GM18498 (cell line): Measurements from ENCODE around the gene FAM229A.

ENCODE experiments used
- ATAC-seq: cut with Tn5 transposase; IDR thresholded peaks from one replicate; pipeline ENCODE4 v1.9.1; 2021; ENCODE audit warnings: mild to moderate bottlenecking, moderate library complexity; ENCODE audit not compliant: unreplicated experiment

The FAM229A gene

GRCh38 chr1:32350785-32351398 lies 11.4 kb downstream of the FAM229A start:
- peak; percentile 49 for ATAC-seq

DNA sequence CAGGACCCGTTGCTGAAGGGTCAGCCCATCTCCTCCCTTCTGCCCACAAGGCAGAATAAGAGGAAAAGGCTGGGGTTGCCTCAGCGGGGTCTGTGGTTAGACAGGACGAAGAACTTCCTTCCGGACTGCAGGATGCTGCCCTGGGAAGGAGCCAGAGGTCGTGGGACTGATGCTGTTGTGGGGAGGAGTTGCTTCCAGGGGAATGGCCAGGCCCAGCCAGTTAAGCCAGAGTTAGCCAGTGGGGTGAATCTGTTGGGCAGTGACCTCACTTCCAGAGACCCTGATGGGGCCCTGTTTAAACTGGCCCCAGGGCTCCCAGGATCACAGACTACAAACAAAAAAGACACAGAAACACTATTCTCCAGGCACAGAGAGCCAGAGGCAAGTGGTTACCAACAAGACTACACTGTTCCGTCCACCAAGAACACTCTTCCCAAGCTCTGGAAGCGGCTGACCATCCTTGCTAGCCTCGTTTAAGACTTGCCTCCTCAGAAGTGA lies 13.0 kb downstream of the FAM229A start:
- ATAC-seq: no peak

GRCh38 chr1:32346532-32347157 lies 15.6 kb downstream of the FAM229A start:
- no peak for ATAC-seq

DNA sequence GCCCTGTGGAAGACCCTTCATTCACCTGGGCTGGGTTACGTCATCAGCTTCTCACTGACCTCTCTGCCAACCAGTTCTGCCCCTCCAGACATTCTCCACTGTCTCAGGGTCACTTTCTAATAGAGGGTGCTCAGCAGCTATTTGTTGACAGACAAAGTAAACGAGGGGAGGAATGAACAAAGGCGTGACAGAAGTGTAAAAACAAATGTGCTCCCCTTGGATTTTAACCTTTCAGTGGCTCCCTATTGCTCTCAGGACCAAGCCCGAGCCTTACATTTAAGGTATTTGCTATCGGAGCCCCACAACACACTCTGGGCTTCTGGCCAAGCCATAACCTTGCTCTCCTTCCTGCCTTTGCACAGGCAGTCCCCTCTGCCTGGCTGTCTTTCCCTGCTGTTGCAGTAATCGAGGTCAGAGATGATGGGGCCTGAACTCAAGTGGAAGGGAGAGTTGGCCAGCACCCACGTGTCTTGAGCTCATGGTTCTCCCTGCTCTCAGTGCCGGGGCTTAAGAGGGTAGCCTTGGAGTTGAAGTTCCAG lies 16.9 kb downstream of the FAM229A start:
- ATAC-seq: no peak

DNA sequence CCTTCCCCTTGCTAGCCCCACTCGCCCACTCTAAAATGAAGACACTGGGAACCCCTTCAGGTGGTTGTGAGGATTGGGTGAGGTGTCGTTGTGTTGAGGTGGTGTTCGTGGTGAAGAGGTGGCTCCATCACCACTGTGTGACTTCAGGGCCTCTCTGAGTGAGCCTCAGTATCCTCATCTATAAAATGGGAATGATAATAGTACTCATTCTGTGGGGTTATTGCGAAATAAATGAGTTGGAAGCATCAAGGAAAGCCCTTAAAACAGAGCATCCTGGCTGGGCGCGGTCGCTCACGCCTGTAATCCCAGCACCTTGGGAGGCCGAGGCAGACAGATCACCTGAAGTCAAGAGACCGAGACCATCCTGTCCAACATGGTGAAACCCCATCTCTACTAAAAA lies 19.6 kb downstream of the FAM229A start:
- no peak for ATAC-seq

DNA sequence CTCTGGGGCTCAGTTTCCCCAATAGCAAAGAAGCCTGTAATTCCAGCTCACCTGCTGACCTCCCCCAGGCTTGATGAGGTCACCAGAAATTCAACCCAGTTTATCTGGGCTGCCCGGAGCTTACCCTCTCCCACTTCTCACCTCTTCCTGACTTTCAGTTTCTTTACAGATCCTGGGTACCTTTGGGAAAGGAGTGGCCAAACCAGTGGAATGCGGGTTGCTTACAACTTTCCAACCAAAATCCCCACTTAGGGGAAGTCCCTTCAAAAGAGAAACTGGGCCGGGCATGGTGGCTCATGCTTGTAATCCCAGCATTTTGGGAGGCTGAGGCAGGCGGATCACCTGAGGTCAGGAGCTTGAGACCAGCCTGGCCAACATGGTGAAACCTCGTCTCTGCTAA lies 20.3 kb downstream of the FAM229A start:
- no peak for ATAC-seq

DNA sequence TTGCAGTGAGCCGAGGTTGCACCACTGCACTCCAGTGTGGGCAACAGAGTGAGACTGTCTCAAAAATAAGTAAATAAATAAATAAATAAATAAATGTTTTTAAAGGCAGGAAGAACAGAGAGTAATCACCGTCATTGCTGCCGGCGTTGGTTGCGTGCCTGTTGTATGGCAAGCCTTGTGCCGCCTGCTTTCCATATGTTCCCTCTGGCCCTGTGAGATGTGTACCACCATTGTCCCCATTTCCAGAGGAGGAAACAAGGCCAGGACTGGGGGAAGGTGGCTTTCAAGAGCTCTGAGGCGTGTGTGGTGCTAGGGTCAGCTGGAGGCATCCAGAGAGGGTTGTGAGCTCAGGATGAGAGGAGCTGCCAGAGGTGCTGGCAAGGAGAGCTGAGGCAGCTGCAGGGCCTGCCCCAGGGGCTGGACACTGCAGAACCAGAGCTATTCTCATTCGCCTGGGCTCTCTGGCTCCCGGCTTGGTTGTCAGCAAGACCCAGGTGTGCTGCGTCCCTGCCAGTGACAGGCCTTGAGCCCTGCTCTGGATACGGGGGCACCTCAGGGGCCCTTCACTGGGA lies 21.0 kb downstream of the FAM229A start:
- no peak for ATAC-seq

- no peak for ATAC-seq
Measured at GRCh38 chr1:32339363-32339978, 22.8 kb downstream of the FAM229A start.

- no peak for ATAC-seq
Measured at GRCh38 chr1:32338637-32339145, 23.6 kb downstream of the FAM229A start.

DNA sequence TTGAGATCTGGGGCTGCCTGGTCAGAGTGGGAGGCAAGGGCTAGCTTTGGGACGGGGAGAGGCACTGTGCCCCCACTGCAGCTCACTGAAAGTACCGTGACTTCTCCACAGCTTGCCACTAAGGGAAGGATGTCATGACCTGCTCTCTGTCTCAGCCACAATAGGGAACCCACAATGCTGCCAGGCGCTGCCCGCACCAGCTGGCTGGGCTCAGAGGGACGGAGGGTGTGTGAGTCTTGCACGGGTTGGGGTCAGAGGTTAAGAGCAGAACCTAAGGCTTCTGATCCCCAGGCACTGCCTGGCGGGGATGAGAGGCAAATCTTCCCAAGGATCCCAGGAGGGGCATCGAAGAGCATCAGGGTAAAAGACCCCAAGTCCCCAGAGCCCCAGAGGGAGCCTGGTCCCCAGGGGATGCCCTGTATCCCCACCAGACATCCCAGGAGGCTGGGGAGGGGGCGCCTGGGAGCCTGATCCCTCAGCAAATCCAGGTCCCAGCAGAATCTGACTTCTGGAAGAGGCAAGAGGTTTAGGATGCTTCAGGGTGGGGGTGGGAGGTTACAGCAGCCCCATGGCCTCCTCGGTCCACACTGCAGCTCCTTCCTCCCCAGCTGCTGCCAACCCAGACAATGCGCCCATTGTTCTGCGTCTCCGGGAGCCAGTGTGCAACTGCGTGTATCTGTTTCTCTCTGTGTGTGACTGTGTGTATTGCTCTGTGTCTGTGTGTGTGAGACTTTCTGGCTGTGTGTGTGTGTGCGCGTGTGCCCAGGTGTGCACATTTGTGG lies 24.2 kb downstream of the FAM229A start:
- peak; percentile 21 for ATAC-seq

DNA sequence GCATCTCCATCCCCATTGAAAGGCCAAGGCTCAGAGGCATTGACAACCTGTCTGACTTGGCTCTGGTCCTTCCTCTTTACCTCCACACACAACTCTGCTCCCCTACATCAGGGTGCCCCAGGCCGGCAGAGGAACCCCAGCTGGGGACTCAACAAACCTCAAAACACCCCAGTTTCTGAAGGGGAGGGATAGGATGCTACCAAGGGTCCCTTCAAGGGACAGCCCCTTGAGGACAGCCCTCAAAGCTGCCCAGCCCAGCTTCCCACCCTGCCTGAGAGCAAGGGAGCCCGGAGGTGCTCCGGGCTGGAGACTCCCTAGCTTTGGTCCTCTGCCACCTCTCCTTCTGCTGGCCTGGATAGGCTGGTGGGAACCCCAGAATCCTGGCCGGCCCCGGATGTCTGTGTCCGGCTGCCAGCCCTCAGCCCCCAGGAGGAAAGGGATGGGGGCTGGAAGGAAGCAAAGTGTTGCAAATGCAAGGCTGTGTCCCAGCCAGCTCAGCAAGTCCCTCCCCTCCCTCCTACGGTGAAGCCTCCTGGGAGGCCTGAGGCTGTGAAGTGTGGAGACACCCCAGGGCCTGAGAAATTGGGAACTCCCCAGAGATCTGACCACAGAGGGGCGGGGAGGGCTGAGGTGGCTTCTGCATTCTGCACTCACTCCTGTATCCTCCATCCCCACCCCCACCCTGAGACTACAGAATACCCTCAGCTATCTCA lies 25.2 kb downstream of the FAM229A start:
- ATAC-seq: no peak

- no peak for ATAC-seq
Measured at GRCh38 chr1:32336591-32336932, 25.7 kb downstream of the FAM229A start.

- peak; percentile 53 for ATAC-seq
Measured at GRCh38 chr1:32335790-32336590, 26.3 kb downstream of the FAM229A start, which contains the start of gene MARCKSL1. TSS of gene MARCKSL1 (minus strand) at chr1:32336233. CDS start at chr1:32336033, 200 bp downstream.

DNA sequence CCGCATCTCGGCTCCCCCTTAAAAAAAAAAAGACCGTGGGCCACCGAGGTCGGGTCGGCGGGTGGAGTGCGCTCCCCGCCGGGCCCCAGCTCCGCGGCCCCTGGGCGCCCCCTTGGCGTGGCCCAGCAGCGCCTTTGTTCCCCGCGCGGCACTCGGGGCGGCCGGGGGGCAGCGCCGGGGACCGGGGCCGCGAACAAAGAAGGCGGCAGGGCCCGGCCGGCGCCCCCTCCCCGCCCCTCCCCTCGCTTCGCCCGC lies 26.8 kb downstream of the FAM229A start:
- ATAC-seq: peak; percentile 15

DNA sequence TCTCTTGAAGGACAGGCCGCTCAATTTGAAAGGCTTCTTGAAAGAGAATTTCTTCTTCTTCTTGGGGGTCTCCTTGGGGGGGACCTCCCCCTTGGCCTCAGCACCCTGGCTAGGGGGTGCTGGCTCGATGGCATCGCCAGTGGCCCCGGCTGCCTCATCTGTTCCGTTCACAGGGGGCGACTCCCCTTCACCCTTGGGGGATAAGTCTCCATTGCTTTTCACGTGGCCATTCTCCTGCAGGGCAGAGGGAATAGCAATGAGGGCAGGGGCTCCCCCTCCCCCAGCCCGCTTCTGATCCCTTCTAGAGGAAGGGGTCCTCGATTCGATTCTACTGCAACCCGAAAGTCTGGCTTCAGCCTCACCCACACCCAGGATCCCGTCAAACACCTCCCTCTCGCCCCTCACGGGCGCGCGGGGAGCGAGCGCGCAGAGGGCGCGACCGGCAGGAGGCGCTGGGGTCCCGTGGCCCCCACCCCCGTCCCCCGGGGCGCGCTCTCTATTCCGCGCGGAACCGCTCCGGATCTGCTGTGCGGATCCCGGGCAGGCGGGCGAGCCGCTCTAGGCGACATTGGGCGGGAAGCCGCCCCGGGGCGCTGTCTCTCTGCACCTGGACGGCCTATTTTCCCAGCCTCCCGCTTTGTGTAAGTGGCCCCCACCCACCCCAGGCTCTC lies 27.3 kb downstream of the FAM229A start:
- ATAC-seq: peak; percentile 19

DNA sequence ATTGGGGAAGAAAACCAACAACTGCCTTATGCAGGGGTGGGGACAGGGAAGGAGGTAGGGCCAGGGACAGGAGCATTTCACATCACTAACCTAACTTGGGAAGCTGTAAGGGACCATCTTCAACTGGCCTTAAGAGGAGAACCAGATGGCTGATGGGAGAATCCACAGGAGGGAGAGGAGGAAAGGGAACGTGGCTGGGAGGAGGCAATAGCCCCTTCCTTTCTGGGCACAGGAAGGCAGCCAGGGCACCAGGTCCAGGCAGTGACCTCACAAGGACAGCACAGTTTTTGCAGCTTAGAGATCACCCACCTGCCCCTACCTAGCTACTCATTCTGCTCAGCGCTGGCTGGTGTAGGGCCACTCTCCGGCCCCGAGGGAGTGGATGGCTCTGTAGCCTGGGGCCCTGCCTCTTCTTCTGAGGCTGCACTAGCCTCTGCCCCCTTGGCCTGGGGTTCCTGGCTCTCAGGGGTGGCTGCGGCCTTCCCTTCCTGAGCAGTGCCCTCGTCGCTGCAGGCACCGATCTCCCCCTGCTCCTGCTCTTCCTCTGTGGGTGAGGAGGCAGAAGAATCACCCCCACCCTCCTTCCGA lies 27.9 kb downstream of the FAM229A start:
- no peak for ATAC-seq

- ATAC-seq: no peak
Measured at GRCh38 chr1:32333251-32333963, 28.9 kb downstream of the FAM229A start.
